Vagina (tissue), 2 donors: ENCODE measurements around the gene BRD7.

Source experiments
- POLR2A ChIP-seq, 2 donors: fragments of 450-650 bp; IDR thresholded peaks; one replicate each; pipeline ENCODE4 v1.6.1; 2017; ENCODE audit warnings: antibody characterized with exemption in 2 of 2, mild to moderate bottlenecking in 2 of 2, moderate library complexity in 2 of 2
- TF ChIP-seq, protein P1 (sequence below), 3 experiments: fragments of 450-650 bp in 2 of 3; fragments of 200-600 bp in 1 of 3; sonication (generic) in 1 of 3; IDR thresholded peaks; one replicate each; pipeline ENCODE4 v1.5.1; 2017 to 2019; ENCODE audit warnings: antibody characterized with exemption in 3 of 3, mild to moderate bottlenecking in 2 of 3, moderate library complexity in 2 of 3

DNA sequence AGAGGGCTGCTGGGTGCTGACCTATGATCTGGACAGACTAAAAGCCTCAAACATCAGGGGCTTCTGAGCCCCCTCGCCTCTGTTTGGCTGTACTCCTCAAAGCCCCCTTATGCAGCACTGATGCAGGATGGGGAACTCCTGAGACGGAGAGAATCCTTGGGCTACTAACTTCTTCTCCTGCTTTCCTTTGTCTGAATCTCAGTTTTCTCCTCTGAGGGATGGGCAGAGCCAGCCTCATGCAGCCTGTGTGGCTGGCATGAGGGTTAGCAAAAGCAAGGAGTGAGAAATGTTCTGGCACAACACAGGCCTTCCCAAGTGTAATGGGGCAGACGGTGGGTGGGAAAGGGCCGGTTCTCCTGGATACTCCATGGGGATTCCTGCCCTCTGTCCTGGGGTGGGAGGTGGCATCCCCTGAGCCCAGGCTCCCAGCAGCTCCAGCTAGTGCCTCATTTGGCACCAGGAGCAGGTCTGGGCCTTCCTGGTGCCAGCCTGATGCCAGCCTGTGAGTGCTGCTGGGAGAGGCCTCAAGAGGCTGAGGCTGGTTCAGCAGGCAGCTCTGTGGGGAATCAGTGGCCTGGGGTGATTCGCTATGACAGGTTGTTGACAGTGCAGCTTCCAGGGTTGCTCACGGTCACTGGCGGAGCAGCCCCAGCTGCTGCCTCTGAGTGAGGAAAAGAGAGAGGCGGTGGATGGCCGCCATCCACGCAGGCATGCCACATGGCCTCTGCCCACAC, 4.0 kb upstream of the BRD7 start:
- no peak for TF ChIP-seq POLR2A (IDR thresholded peaks at IDR 0.05)
- TF ChIP-seq, protein P1, sequence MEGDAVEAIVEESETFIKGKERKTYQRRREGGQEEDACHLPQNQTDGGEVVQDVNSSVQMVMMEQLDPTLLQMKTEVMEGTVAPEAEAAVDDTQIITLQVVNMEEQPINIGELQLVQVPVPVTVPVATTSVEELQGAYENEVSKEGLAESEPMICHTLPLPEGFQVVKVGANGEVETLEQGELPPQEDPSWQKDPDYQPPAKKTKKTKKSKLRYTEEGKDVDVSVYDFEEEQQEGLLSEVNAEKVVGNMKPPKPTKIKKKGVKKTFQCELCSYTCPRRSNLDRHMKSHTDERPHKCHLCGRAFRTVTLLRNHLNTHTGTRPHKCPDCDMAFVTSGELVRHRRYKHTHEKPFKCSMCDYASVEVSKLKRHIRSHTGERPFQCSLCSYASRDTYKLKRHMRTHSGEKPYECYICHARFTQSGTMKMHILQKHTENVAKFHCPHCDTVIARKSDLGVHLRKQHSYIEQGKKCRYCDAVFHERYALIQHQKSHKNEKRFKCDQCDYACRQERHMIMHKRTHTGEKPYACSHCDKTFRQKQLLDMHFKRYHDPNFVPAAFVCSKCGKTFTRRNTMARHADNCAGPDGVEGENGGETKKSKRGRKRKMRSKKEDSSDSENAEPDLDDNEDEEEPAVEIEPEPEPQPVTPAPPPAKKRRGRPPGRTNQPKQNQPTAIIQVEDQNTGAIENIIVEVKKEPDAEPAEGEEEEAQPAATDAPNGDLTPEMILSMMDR (IDR thresholded peaks at IDR 0.05) = no peak
